Skin epidermis (tissue), 12 donors: Measurements from ENCODE around the gene PLCZ1.

Experiments
- H3K27ac ChIP-seq, 21 experiments: fragments of 200-600 bp; sonication (generic) in 11 of 21; one replicate each; pipeline ENCODE4 v1.5.0; 2020; ENCODE audit warnings: mild to moderate bottlenecking in 3 of 21, inconsistent platforms in 2 of 21, moderate library complexity in 2 of 21
- H3K4me3 ChIP-seq, 7 experiments: fragments of 200-600 bp; sonication (generic) in 2 of 7; one replicate each; pipeline ENCODE4 v1.5.0; 2020; ENCODE audit warnings: inconsistent platforms in 2 of 7, mild to moderate bottlenecking in 2 of 7, moderate library complexity in 1 of 7

PLCZ1 gene

DNA sequence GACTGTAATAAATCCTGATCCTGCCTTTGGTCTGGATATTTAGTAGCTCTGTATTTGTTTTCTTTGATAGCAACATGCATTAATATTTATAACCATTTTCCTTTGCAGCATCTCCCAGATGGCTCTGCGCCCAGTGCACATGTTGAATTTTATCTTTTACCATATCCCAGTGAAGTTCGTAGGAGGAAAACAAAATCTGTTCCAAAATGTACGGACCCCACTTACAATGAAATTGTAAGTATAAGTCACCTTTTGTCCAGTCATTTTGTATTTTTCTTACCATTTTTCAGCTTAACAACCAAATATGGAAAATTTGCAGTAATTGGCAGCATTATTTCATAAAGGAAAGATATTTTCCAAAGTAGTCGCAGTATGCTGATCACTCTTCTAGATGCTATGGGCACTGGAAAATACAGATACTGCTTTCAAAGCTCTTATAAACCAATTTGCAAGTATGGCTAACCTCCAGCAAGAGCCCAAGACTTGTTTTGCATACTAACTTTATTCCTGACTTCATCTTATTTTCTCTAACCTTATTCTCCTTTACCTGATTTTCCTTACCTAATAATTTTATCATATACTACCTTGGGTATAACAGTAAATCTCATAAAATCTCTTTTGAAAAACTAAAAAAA, 97.4 kb downstream of the PLCZ1 start:
- no peak overlapping the region for H3K27ac ChIP-seq
- no peak overlapping the region for H3K4me3 ChIP-seq

DNA sequence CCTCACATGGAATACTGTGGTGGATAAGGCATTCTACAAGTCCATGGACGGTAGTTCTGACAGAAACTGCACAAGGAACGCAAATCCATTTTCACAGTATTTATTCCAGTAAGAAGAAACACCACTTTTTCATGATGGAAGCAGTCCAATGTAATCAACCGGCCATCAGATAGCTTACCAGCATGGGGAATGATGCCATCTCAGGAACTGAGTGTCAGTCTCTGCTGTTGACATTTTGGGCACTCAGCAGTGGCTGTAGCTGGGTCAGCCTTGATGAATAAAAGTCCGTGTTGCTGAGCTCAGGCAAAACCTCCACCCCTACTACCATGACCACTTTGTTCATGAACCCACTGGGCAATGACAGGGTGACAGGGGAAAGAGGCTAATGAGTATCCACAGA, 103.4 kb downstream of the PLCZ1 start:
- Histone ChIP-seq H3K27ac (no peak overlapping the region), H3K4me3 (no peak overlapping the region)
